ENCODE measurements around the gene CNOT4. TPM values are rescaled to one million over a fixed set of nuclear protein-coding genes. Genes with fewer than 3 reads are reported as not detected.
"Not testable (repeated sequence)": the region's sequence is repeated elsewhere in the genome, so short reads cannot be mapped to it uniquely, and the experiment has no call there.

The CNOT4 gene
- total RNA-seq, 2 experiments from 2014 or later, result 17.7 to 22.6 TPM

DNA sequence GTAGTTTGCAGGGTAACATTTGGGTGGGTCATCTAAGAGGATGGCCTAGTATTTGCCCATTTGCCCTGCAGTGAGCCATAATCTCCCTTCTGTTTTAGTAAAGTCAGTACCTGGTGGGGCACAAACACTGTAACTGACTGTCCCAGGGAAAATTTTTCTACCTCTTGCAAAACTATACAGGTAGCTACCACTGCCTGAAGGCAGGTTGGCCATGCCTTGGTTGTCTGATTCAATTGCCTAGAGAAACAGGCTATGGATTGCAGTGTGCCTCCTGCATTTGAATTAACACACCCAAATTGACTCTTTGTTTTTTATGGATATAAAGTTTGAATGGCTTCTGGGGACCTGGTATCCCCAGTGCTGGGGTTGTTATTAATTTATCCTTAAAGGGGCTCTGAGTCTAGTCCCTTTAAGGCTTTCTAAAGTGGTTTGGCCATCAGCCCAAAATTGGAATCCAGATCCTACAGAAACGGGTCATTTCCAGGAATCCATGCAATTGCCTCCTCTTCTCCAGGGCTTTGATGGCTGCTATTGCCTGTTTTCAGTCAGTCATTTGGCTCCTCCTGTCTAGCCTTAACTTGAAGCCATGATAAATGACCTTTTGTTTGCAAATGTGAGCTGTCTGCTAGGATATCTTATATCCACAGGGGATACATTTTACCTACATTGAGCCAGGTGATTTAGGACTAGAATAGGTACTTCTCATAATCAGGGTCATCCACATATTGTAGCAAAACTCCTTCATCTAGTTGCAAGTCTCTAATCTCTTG is 187.1 kb downstream of the CNOT4 start:
- DNase-seq (no peak), ATAC-seq (no peak)
- no peaks in the 10 kb centered on the region for H3K36me3 Mint-ChIP-seq (ENCODE audit: low read depth)
- POLR2A ChIA-PET, result no interaction called here
- H3K4me3 Mint-ChIP-seq, result no peak overlapping the region
- peaks cover 11% of the 10 kb centered on the region for H3K9me3 Mint-ChIP-seq (ENCODE audit: low read depth)
- H3K4me1 Mint-ChIP-seq, result no peaks in the 10 kb centered on the region
- H3K27ac Mint-ChIP-seq, result no peak overlapping the region
- CTCF ChIA-PET, result interaction anchor here (1.0 kb wide), 1 partner anchor 49 kb away, joined by 3 read pairs; no protein-coding TSS in a partner anchor
- intact Hi-C loops (cut with DNase I, micrococcal nuclease), result no loop called here
- no peaks in the 10 kb centered on the region for H3K27me3 Mint-ChIP-seq

DNA sequence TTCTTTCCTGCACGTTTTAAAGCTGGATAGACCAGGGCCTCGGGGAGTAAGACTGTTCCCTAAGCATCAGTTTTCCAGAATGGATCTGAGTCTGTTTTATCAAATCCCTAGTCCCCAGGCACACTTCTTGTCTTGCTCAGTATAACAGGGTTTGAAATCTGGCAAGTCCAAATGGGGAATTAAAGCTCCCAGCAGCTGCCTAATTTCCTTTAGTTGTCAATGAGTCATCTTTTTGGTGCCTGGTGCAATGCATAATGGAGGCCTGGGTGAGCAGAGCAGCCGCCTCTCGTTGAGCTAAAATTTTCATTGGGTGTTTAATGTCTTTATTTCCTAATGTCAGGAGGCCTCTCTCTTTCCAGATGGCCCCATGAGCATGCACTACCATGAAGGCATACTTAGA is 188.3 kb downstream of the CNOT4 start:
- ChIA-PET CTCF (interaction anchor here (0.7 to 1.2 kb wide), 3 partner anchors 18 to 47 kb away, joined by 3 to 4 read pairs (median 3); no protein-coding TSS in a partner anchor), POLR2A (no interaction called here)
- Mint-ChIP-seq H3K27ac (no peak overlapping the region), H3K4me1 (no peaks in the 10 kb centered on the region), H3K27me3 (no peaks in the 10 kb centered on the region), H3K36me3 (ENCODE audit: low read depth) (no peaks in the 10 kb centered on the region), H3K9me3 (ENCODE audit: low read depth) (peaks cover 11% of the 10 kb centered on the region), H3K4me3 (no peak overlapping the region)
- intact Hi-C loops (cut with DNase I, micrococcal nuclease), result no loop called here
- DNase-seq, result no peak
- ATAC-seq, result no peak

DNA sequence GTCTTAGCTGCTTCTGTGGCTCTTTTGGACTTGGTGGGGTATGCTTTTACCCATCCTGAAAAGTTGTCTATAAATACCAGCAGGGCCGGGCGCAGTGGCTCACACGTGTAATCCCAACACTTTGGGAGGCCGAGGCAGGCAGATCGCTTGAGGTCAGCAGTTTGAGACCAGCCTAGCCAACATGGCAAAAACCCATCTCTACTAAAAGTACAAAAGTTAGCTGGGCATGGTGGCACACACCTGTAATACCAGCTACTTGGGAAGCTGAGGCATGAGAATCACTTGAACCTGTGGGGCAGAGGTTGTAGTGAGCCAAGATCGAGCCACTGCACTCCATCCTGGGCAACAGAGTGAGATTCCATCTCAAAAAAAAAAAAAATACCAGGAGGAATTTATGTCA is 188.9 kb downstream of the CNOT4 start:
- H3K9me3 Mint-ChIP-seq (ENCODE audit: low read depth), result peaks cover 11% of the 10 kb centered on the region
- H3K36me3 Mint-ChIP-seq (ENCODE audit: low read depth); ATAC-seq; H3K4me3 Mint-ChIP-seq; POLR2A ChIA-PET; H3K4me1 Mint-ChIP-seq; H3K27me3 Mint-ChIP-seq; intact Hi-C loops (cut with DNase I, micrococcal nuclease); H3K27ac Mint-ChIP-seq; DNase-seq: not testable (repeated sequence)
- CTCF ChIA-PET, result interaction anchor here (0.7 to 1.2 kb wide), 2 partner anchors 19 to 47 kb away, joined by 3 to 4 read pairs; no protein-coding TSS in a partner anchor

DNA sequence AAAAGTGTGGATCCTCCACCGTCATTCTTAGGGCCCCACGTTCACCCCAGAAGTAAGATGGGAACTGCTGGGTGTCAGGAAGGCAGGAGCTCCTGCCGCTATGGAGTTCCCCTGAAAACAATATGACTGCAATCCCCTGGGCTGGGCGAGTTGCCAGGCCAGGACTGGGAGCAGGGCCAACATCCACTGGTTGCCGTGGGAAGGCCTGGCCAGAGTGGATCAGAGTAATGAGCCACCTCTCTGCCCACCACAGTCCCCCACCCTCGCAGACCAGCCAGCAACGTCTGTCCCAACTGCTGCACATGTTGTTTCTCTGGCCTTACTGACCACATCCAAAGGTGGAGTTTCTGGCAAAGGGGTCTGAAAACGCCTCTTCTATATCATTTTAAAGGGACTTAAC is 189.6 kb downstream of the CNOT4 start:
- ChIA-PET CTCF (no interaction called here), POLR2A (no interaction called here)
- H3K27ac Mint-ChIP-seq, result no peak overlapping the region
- DNase-seq (no peak), ATAC-seq (no peak)
- H3K9me3 Mint-ChIP-seq (ENCODE audit: low read depth), result peaks cover 9% of the 10 kb centered on the region
- intact Hi-C loops (cut with DNase I, micrococcal nuclease), result no loop called here
- no peaks in the 10 kb centered on the region for H3K27me3 Mint-ChIP-seq
- H3K4me1 Mint-ChIP-seq, result no peaks in the 10 kb centered on the region
- no peaks in the 10 kb centered on the region for H3K36me3 Mint-ChIP-seq (ENCODE audit: low read depth)
- H3K4me3 Mint-ChIP-seq, result no peak overlapping the region

DNA sequence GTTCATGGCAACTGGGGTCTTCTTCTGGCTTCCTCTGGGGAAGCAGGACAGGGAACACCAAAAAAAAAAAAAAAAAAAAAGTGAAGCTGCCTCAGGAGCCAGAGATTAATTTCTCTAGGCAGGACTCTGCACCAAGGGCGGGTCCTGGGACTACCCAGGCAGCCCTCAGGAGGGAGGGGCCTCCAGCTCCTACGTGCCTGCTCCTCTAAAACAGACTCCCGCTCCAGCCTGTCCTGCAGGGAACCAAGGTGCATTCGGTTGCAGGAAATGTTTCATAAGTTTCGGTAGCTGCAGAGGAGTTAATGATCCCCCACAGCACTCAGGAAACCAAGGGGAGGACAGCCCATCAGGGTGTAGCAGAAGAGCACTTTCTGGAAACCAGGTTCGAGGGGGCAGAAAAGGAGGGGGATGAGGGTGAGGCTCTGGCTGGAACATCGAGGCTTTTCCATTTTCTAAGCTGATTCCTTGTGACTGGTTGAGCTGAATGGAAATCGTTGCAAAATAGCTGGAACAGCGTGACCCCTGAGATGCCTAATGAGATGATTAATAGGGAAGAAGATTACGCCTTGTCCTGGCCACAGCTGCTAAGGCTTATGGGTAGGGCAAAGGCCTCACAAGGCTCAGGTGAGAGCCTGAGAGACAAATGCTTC is 192.1 kb downstream of the CNOT4 start:
- POLR2A ChIA-PET, result no interaction called here
- DNase-seq, result no peak
- CTCF ChIA-PET, result interaction anchor here (0.6 to 1.0 kb wide), 4 partner anchors 18 to 272 kb away, joined by 3 read pairs; no protein-coding TSS in a partner anchor
- no peaks in the 10 kb centered on the region for H3K27me3 Mint-ChIP-seq
- no peak for ATAC-seq
- H3K4me3 Mint-ChIP-seq, result no peak overlapping the region
- no peaks in the 10 kb centered on the region for H3K9me3 Mint-ChIP-seq (ENCODE audit: low read depth)
- intact Hi-C loops (cut with DNase I, micrococcal nuclease), result no loop called here
- no peak overlapping the region for H3K27ac Mint-ChIP-seq
- no peaks in the 10 kb centered on the region for H3K36me3 Mint-ChIP-seq (ENCODE audit: low read depth)
- H3K4me1 Mint-ChIP-seq, result no peaks in the 10 kb centered on the region

DNA sequence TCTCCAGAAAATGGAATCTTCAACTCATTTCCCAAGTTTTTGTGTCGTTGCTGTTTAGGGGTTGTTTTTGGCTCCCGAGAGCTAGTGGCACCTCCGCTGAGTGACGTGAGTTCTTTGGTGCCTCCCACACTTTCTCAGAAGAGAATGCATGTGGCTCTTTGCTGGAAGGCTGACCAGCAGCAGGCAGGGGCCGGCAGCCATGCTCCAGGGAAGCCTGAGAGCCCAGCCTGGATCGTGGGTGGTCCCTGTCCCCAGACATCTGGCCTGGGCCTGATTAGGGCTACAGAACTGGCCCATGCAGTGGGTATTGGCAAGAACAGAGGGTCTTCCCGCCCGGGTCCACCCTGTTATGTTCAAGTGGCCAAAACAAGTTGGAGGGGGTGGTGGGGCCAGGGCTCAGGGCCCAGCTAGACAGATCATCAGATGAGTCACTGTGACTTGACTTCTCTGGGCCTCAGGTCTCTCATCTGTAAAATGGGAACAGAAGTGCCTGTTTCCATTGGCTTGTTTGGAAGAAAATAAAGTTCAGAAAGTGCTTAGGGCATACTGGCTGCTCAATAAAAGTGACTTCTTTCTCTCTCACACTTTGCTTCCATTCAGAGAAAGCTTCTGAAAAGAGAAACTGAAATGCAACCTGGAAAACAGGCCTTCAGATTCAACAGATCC is 193.1 kb downstream of the CNOT4 start:
- H3K36me3 Mint-ChIP-seq (ENCODE audit: low read depth), result no peaks in the 10 kb centered on the region
- ATAC-seq (no peak), DNase-seq (no peak)
- CTCF ChIA-PET, result interaction anchor here (0.8 to 0.9 kb wide), 3 partner anchors 19 to 255 kb away, joined by 3 read pairs; no protein-coding TSS in a partner anchor
- intact Hi-C loops (cut with DNase I, micrococcal nuclease), result no loop called here
- H3K4me1 Mint-ChIP-seq, result no peaks in the 10 kb centered on the region
- no peak overlapping the region for H3K4me3 Mint-ChIP-seq
- no peak overlapping the region for H3K27ac Mint-ChIP-seq
- H3K9me3 Mint-ChIP-seq (ENCODE audit: low read depth), result no peaks in the 10 kb centered on the region
- POLR2A ChIA-PET, result no interaction called here
- no peaks in the 10 kb centered on the region for H3K27me3 Mint-ChIP-seq

DNA sequence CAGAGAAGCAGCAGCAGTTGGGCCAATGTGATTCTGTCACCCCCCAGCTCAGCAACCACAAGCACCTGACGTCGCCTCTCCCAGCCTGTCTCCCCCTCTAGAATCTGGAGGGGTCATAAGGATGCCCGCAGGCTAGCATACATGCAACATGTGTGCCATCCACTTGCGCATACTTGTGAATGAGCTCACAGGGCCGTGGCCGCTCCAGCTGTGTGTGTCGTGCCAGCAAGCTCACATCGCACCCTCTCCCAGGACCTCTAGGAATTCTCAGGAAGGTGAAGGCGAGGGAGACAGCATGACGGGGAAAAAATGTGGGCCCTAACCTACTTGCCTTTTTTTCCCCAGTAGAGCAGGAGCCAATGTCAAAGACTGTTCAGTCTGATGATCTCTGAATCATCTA is 195.9 kb downstream of the CNOT4 start:
- ATAC-seq (no peak), DNase-seq (no peak)
- Mint-ChIP-seq H3K4me3 (no peak overlapping the region), H3K4me1 (no peaks in the 10 kb centered on the region), H3K27ac (no peak overlapping the region), H3K36me3 (ENCODE audit: low read depth) (no peaks in the 10 kb centered on the region), H3K9me3 (ENCODE audit: low read depth) (no peaks in the 10 kb centered on the region), H3K27me3 (no peaks in the 10 kb centered on the region)
- POLR2A ChIA-PET, result no interaction called here
- intact Hi-C loops (cut with DNase I, micrococcal nuclease), result no loop called here
- CTCF ChIA-PET, result no interaction called here

Other genes starting within 250 kb of the CNOT4 start
- gene NUP205, start 47.8 kb upstream of the CNOT4 start, total RNA-seq, result 100 to 1,000 TPM; 150 to 165 TPM
- 10 to 100 TPM; 18.7 to 20.7 TPM for gene STMP1, start 152.4 kb upstream of the CNOT4 start, total RNA-seq
- not detected for gene SLC13A4, start 218.1 kb upstream of the CNOT4 start, total RNA-seq
- gene FAM180A, start 238.7 kb upstream of the CNOT4 start, total RNA-seq, result not detected